NCI-H526 treated with DMSO at 0.1 percent for 48 hours (cell line): Measurements from ENCODE around the gene CA6.
A peak's percentile ranks its signal among the peaks of the same experiment; 100 is the strongest.
"Not testable (repeated sequence)": the region's sequence is repeated elsewhere in the genome, so short reads cannot be mapped to it uniquely, and the experiment has no call there.

Source experiments
- DNase-seq: peaks from one replicate; lab custom pipeline; 2025; lab: John Stamatoyannopoulos, UW

CA6 gene

GRCh38 chr1:8926707-8927694, 18.7 kb upstream of the CA6 start:
- no peak for DNase-seq

- no peak for DNase-seq
These were observed 15.6 kb upstream of the CA6 start for GRCh38 chr1:8930116-8930515.

GRCh38 chr1:8937051-8937450, 8.6 kb upstream of the CA6 start:
- DNase-seq, result not testable (repeated sequence)

- no peak for DNase-seq
These were observed 8.0 kb upstream of the CA6 start for GRCh38 chr1:8937701-8938100.

- no peak for DNase-seq
These were observed 7.3 kb upstream of the CA6 start for GRCh38 chr1:8938232-8938999.

GRCh38 chr1:8939000-8939265, 6.7 kb upstream of the CA6 start:
- no peak for DNase-seq

- no peak for DNase-seq
These were observed 6.2 kb upstream of the CA6 start for GRCh38 chr1:8939362-8939995.

GRCh38 chr1:8941906-8942305, 3.8 kb upstream of the CA6 start:
- no peak for DNase-seq

- no peak for DNase-seq
These were observed 1.9 kb upstream of the CA6 start for GRCh38 chr1:8943498-8944405.

GRCh38 chr1:8947127-8947691, 1.5 kb downstream of the CA6 start:
- DNase-seq, result no peak

- DNase-seq, result no peak
These were observed 4.6 kb downstream of the CA6 start for GRCh38 chr1:8950309-8950708.

GRCh38 chr1:8951231-8951630, 5.6 kb downstream of the CA6 start:
- DNase-seq, result no peak

GRCh38 chr1:8955406-8955805, 9.7 kb downstream of the CA6 start:
- DNase-seq, result no peak

- DNase-seq, result no peak
These were observed 11.0 kb downstream of the CA6 start for GRCh38 chr1:8956461-8957349.

- DNase-seq, result peak; percentile 27
These were observed 17.3 kb downstream of the CA6 start for GRCh38 chr1:8962812-8963530.

- no peak for DNase-seq
These were observed 18.3 kb downstream of the CA6 start for GRCh38 chr1:8963963-8964362.

GRCh38 chr1:8965121-8965820, 19.6 kb downstream of the CA6 start:
- DNase-seq, result no peak

GRCh38 chr1:8966606-8967005, 20.9 kb downstream of the CA6 start:
- DNase-seq, result no peak

GRCh38 chr1:8968902-8969301, 23.2 kb downstream of the CA6 start:
- DNase-seq, result not testable (repeated sequence)
